RCC 7860 (cell line): ENCODE data around the gene BRI3BP.

ENCODE experiments used
- DNase-seq: peaks from one replicate; pipeline ENCODE4 v3.0.0-alpha.2; 2015; ENCODE audit warnings: low spot score
- FAIRE-seq: peaks from 2 replicates; lab custom pipeline; 2012; peaks lifted over from hg19 to GRCh38; lab: Jason Lieb, UNC

Gene BRI3BP

DNA sequence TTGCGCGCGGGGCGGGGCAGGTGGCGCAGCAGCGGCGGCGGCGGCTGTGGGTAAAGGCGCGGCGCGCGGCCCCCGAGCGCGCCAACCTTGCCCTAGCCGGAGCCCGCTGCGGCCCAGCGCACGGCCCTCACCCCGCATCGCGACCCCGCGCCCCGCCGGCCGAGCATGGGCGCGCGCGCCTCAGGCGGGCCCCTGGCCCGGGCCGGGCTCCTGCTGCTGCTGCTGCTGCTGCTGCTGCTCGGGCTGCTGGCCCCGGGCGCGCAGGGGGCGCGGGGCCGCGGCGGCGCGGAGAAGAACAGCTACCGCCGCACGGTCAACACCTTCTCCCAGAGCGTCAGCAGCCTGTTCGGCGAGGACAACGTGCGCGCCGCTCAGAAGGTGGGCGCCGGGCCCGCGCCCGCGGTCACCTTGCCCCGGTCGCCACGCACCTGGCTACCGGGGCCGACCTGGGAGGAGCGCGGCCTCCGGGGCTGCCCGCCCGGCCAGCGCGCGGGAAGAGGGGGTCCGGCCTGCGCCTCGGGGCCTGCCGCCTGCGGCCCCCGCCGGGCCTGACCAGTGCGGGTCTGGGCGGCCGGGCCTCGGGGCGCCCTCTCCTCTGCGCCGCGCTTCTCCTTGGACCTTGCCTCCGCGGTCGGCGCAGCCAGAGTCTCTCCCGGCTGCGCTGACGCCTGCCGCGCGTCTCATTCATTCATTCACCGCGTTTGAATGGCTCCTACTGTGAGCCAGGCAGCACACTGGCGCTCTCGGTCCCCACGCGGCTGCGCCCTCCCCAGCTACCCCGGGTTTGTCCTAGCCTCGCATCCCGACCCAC lies at the start of gene BRI3BP:
Gene BRI3BP (plus strand): TSS at position 20 of the 811 bp plus-strand sequence. CDS start 146 bp downstream, at position 166.
- FAIRE-seq: no peak
- no peak for DNase-seq

GRCh38 chr12:124946447-124946793 lies 47.0 kb upstream of the BRI3BP start:
- DNase-seq (no peak), FAIRE-seq (no peak)

- FAIRE-seq: no peak
- no peak for DNase-seq
Observed at GRCh38 chr12:124947013-124947412, 46.4 kb upstream of the BRI3BP start.

DNA sequence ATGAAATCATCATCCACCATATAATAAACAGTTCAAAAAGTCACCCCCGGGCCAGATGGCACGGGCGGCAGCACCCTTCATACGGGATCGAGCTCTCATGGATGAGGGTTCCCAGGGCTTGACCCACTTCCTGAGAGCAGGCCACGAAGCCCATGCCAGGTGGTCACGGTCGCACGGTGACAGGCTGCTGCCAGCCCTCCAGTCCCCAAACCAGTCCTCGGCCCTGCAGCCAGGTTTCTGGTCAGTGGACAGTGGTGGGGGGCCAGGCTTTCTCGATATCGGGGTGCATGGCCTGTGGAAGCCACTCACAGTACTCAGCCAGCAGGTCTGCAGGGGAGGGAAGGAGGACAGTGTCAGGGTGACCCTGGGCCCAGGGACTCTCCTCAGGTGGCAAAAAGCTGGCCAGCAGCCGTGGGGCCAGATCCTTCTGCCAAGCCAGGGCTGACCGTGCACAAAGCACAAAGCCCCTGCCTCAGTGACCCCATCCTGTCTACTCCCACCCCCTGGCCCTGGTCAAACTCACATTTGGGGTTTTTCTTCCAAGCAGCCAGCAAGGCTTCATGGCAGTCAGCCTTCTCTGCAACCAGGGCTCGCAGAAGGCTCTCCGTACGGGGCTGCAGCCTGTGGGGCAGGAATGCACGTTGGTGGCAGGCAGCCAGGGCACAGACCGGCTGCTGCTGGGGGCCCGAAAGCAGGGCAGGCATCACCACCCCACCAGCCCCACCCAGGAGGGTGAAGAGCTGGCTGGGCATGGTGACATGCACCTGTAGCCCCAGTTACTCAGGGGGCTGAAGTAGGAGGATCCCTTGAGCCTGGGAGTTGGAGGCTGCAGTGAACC lies 45.7 kb upstream of the BRI3BP start:
- FAIRE-seq (no peak), DNase-seq (no peak)

DNA sequence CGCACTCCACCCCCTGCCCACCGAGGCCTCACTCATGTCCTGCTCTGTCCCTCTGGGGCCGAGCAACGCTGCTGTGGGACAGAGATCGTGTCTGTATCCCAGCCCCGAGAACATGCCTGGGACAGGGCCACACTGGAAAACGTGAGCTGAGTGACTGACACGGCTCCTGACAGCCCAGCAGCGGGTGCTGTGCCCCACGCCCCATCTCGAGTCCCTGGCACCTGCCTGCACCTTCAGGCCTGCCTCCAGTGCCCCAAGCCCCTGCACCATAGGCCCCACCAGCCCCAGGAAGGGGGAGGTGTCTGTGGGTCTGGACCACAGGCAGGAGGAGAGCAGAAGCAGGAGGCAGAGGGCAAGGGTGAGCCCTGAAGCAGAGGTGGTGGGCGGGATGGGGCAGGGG lies 44.4 kb upstream of the BRI3BP start:
- DNase-seq: no peak
- no peak for FAIRE-seq

DNA sequence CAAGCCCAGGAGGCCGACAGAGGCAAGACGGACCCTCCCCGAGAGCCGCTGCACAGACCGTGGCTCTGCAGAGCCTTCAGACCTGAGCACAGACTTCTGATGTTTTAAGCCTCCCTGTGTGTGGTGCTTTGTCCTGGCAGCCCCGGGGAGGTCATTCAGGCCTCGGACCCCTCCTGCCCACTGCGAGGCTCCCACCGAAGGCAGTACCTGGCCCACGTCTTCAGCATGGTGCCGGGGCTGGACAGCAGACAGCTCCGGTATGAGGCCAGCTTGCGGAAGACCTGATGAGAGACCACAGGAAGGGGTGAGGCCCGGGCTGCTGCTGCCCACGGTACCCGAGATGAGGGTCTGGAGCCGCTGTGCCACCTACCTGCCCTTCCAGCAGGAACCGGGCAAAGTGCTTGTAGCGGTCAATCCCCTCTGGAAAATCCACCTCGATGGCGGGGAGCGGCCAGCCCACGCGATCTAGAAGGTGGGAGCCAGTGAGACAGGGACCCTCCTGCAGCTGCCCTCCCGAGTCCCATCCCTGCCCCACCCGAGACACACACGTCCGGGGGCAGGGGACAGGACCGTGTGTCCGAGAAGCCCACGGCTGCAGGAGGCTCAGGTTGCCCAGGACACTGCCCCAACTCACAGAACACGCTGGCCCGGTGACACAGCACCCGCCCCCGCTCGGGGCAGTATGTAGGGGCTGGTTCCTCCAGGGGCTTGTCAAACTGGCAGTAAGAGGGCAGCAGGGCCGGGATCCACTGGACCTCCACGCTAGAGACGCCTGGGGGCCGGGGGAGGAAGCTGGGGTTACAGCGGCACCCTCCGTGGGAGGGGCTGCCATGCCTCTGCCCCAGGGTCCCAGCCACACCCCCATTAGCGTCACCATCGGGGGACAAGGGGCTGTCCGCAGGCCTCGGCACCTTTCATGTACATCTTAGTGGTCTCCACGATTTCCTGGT lies 43.4 kb upstream of the BRI3BP start:
- FAIRE-seq (no peak), DNase-seq (no peak)

DNA sequence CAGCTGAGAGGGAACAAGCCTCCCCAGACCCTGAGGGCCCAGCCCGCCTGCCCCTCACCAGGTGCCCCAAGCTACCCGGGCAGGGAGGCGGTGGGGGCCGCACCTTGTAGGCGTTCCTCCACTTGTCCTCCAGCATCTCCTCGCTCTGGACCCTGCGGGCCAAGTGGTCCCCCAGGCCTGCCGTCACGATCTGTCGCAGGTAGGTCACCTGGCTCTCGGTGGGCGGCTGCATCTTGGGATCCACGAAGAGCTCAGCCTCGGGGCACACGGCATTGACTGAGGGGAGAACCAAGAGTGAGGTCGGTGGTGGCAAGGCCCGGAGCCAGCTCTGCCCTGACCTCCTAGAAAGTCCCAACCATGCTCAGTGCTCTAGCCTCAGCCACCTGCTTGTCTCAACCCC lies 41.1 kb upstream of the BRI3BP start:
- no peak for FAIRE-seq
- no peak for DNase-seq

DNA sequence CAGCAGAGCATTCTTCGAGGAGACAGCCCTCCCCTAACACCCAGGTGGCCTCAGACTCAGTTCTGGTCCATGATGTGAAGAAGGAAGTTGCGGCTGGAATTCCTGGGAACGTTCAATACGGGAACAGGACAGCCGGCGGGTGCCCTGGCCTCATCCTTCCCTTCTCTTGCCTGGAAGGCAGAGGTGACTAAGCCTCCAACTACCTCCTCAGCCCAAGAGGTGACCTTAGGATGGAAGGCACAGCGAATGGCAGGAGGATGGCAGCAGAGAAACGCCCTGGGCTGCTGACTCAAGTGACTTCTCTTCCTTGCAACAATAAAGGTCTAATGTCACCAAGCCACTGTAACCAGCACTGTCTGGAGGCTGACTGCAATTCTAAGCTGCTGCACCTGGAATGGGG lies 40.6 kb upstream of the BRI3BP start:
- DNase-seq (no peak), FAIRE-seq (no peak)

DNA sequence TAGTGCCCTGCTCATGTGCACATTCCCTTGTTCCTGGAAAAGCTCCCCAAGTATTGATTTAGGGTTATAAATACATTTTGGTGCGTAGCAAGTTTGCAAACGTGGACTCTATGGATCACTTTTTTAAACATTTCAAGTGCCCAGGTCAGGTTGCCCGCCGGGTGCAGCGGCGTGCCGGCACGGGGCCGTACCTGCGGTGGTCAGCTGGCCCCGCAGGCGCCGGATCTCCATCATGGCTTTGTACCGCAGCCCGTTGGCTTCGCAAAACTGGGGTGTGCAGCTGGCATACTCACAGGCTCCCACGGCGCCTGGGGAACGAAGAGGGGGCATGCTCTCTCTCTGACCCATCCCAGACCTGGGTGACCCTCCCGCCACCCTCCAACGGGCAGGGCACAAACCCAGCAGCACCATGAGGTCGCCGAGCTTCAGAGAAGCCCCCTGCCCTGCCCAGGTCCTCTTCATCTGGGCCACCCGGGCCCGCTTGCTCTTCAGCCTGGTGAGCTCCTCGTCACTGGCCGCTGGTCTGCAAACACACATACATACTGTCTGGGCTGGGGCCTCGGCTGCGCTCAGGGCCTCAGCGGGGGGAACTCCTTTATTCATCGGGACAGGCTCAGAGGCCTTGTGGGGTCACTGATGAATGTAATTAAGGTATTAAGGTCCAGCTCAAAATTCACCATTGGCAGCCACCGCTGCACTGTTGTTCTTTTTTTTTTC lies 39.6 kb upstream of the BRI3BP start:
- no peak for FAIRE-seq
- no peak for DNase-seq

GRCh38 chr12:124954771-124955170 lies 38.7 kb upstream of the BRI3BP start:
- FAIRE-seq: no peak

GRCh38 chr12:124956571-124956970 lies 36.9 kb upstream of the BRI3BP start:
- no peak for FAIRE-seq
- no peak for DNase-seq

More at GRCh38 chr12:124954771-124955170, 38.7 kb upstream of the BRI3BP start:
- DNase-seq: no peak

DNA sequence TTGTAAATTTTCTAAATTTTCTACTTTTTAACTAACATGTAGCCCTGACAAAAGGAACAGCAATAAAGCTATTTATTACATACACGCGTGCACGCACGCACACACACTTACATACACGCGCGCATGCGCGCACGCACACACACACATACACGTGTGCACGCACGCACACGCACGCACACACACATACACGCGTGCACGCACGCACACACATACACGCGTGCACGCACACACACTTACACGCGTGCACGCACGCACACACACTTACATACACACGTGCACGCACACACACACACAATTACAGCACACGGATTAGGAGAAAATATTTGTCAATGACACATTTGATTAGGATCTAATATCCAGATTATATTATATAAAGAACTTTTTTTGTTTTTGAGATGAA lies 32.4 kb upstream of the BRI3BP start:
- FAIRE-seq (no peak), DNase-seq (no peak)

- DNase-seq (no peak), FAIRE-seq (no peak)
Observed at GRCh38 chr12:124963211-124963610, 30.2 kb upstream of the BRI3BP start.

GRCh38 chr12:124964251-124964650 lies 29.2 kb upstream of the BRI3BP start:
- DNase-seq (no peak), FAIRE-seq (no peak)

GRCh38 chr12:124964836-124965462 lies 28.5 kb upstream of the BRI3BP start:
- no peak for FAIRE-seq
- DNase-seq: no peak

DNA sequence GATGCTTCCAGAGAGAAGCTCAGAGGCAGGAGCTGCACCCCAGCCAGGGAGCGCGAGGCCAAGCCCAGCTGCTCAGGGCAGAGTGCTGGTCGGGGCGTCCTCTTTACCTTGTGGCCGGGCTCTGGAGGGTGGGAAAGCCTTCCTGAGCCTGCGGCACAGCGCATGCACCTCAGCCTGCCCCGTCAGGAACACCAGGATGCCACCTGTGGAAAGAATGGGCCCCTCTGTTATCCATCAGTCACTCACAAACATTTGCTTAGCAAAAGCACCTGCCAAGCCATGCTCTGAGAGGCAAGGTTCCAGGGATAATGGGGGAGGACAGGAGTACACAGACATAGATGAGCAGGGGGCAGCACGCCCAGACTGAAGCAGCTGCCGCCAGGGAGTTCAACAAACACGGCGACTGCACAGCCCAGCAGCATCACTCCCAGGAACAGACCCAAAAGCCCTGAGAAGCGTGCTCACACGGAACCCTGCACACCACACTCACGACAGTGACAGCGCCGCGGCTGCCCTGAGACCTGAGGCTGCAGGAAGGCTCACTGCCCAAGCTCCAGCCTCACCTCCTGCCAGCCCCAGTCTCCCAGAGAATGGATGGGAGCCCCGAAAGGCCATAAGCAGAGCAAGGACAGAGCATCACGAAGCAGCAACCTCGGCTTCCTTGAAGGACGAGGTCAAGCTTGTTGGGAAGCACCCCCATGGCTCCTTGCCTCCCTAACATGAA lies 26.3 kb upstream of the BRI3BP start:
- no peak for FAIRE-seq
- no peak for DNase-seq

DNA sequence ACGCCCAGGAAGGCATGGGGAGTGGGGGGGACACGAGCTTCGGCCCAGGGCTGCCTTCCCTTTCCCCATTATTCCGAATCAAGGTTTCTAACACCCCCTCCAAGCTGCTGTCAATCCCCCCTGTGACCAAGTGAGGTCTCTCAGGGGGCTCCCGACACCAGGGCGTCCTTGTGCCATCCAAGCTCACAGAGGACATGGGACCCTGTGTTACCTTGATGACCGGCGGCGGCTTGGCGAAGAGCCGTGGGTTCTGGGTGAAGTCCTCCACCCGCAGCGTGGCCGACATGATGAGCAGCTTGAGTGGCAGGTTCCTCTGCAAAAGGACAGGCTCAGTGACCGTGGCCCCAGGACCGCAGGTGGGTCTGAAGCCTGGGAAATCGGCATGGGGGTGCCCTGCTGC lies 24.8 kb upstream of the BRI3BP start:
- DNase-seq (no peak), FAIRE-seq (no peak)

DNA sequence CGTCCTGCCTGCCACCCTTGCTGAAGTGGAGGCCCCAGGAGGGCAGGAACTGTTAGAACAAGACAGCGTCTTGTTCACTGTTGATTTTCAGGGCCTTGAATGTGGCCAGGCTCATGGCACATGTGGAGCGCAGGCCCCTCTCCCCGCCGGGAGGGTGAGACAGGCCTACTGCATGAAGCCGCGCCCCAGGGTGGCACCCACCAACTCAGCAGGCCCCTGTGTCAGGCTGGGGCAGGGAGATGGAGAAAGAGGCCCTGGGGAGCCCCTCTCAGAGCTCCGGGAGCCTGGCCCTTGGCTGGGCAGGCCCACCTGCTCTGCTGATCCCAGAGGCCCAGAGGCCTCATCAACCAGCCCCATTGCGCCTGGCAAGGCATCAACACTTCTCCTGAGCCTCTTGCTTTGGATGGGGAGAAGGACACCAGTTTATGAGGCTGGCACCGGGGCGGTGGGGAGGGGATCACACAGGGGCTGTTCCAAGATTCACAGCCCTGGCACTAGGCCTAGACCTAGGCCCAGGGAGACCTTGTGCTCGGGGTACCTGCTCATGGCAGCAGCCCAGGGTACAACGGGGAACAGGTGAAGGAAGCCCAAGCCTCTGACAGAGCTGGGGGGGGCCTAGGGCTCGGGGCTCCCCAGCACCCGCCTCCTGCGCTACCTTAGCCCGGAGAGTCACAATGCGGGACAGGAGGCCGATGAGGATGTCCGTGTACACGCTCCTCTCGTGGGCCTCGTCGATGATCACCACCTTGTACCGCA lies 22.6 kb upstream of the BRI3BP start:
- FAIRE-seq (no peak), DNase-seq (no peak)

DNA sequence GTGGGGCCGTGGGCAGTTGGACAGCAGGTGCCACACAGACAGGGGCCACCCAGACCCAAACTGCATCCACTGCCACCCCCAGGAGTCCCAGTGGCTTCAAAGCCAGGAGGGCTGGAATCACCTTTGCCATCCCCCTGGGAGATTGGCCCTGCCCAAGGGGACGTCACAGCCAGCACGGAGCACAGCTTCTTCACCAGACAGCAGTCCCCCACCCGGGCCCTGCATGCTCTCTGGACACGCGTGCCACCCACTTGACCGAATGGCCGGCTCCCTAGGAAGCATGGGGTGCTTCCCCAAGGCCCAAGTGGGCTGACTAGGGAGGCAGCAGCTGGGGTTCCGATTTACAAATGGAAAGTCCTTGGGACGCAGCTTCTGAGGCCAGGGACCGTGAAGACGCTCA lies 21.8 kb upstream of the BRI3BP start:
- FAIRE-seq: no peak
- DNase-seq: no peak
